GM15510 (cell line): Measurements from ENCODE around the gene MBNL1.

ENCODE experiments used
- POLR2A ChIP-seq: IDR thresholded peaks from 3 replicates; pipeline ENCODE4 v1.6.1; 2011; ENCODE audit warnings: borderline replicate concordance; ENCODE audit not compliant: insufficient read length; ENCODE audit errors: extremely low read depth

The MBNL1 gene

GRCh38 chr3:152241142-152242017, 27.3 kb upstream of the MBNL1 start:
- no peak for TF ChIP-seq POLR2A

GRCh38 chr3:152243301-152243711, 25.4 kb upstream of the MBNL1 start:
- no peak for TF ChIP-seq POLR2A

- no peak for TF ChIP-seq POLR2A
These were observed 24.8 kb upstream of the MBNL1 start for GRCh38 chr3:152243721-152244516.

DNA sequence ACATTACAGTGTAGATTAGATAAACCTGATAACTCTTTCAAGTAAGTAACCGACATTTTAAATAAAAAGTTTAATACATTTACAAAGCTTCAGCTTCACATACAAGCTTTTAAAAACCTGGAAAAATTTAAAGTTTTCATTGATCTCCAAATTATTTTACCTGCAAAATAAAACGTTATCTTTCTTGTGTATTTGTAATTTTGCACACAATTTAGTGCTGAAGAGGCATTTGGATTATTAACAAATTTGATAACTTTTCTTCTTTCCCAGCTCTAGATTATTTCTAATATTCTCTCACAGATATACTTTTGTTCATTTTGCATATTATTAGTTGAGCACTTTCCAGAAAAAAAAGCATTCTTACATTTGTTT, 24.2 kb upstream of the MBNL1 start:
- no peak for TF ChIP-seq POLR2A

- no peak for TF ChIP-seq POLR2A
These were observed 23.1 kb upstream of the MBNL1 start for GRCh38 chr3:152245498-152246170.

GRCh38 chr3:152251916-152252315, 16.8 kb upstream of the MBNL1 start:
- TF ChIP-seq POLR2A: no peak

- no peak for TF ChIP-seq POLR2A
These were observed 16.0 kb upstream of the MBNL1 start for GRCh38 chr3:152252755-152253154.

- no peak for TF ChIP-seq POLR2A
These were observed 15.2 kb upstream of the MBNL1 start for GRCh38 chr3:152253514-152253913.

DNA sequence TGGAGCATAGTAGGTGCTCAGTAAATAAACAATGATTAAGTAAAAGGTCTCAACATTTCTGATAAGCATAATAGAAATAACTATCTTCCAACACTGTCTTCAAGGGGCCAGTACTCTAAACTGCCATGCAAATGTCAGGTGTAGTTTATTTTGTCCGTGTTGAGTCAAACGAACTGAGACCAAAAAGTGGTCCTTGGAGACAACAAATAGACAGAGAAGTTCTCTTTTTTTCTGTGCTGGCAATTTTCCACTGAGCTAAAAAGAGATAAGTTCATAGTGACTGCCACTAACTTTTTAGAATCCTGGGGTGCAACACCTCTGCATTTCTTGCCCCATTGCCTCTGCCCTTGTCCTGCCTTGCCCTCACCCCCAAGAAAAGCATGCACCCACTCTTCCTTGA, 14.7 kb upstream of the MBNL1 start:
- no peak for TF ChIP-seq POLR2A

GRCh38 chr3:152255290-152255689, 13.4 kb upstream of the MBNL1 start:
- TF ChIP-seq POLR2A: no peak

GRCh38 chr3:152256851-152257562, 11.7 kb upstream of the MBNL1 start:
- TF ChIP-seq POLR2A: no peak

DNA sequence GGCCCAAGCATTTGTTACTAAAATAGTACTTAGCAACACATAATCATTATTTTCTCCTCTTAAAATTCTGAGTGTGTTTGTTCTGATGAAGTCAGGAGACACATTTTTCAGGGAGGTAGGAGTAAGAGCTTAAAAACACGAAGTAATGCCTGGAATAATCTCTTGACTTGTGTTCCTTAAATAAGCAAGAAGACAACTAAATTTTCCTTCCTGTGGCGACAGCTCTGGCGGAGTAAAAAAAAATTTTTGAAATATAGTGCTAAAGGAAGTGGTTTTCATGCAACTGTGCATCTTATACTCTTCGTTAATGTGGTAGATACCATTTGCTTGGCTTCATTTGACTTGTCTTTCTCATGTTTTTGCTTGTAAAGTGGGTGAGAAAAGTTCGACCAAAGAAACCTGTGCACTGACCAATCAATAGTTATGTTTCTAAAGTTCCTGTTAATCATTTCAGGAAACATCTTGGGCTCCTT, 11.1 kb upstream of the MBNL1 start:
- no peak for TF ChIP-seq POLR2A

DNA sequence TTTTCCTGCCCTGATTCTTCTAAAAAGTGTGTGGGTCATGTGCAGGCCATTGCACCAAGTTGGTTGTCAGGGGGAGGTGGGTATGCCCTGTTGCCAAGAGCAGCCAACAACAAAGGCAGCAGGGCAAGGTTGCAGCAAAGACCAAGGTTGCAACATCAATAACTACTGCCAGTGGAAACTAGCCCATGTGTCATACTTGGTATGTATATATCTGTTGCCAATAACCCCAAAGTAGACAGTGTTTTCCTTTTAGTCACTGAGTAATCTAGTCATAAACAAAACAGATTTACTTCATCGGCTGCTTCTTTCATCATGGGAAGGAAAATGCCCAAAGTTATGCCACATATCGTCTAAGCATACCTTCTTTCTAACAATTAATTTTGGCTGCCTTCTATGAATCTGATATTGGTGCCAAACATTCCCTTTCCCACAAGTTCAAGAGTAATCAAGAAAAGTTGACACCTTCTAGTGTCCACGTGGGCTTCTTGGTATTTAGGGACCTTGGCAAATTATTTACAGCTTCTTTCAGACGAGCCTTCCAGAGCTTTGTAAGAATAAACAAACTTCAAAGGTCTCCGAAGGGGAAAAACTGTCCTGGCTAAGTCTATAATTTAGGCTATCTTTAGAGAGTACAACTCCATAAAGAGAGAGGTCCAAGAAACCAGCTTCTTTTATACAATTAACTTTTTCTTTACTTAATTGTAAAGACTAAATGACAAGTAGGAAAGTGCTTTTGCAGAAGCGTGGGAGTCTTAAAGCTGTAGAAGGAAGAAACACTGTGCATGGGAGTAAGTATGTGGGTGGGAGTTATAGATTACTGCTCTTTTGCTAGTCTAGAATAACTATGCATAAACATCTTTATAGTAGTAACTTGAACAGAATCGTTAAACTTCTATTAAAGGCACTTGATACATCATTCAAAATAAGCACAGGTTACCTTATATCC, 10.0 kb upstream of the MBNL1 start:
- TF ChIP-seq POLR2A: no peak
